Mesodermal cell (in vitro differentiated cells): Measurements from ENCODE around the gene SLC17A9.

Experiments used
- H3K27ac ChIP-seq: 2 replicates; pipeline ENCODE4 v1.7.0; 2013; ENCODE audit warnings: mild to moderate bottlenecking, low read depth, low read length, moderate library complexity; ENCODE audit not compliant: severe bottlenecking
- H3K36me3 ChIP-seq: 2 replicates; pipeline ENCODE4 v1.7.1; 2013; ENCODE audit warnings: mild to moderate bottlenecking, low read length, moderate library complexity; ENCODE audit not compliant: control insufficient read depth, insufficient read depth
- H3K4me1 ChIP-seq: one replicate; pipeline ENCODE4 v1.7.1; 2013; ENCODE audit warnings: mild to moderate bottlenecking, low read length; ENCODE audit not compliant: insufficient read depth, control insufficient read depth, poor library complexity, severe bottlenecking
- H3K4me3 ChIP-seq: 2 replicates; pipeline ENCODE4 v1.7.0; 2013; ENCODE audit warnings: low read length, control low read depth, mild to moderate bottlenecking; ENCODE audit not compliant: insufficient read depth, poor library complexity, severe bottlenecking; ENCODE audit errors: extremely low read depth
- H3K9me3 ChIP-seq: 2 replicates; pipeline ENCODE4 v1.7.1; 2013; ENCODE audit warnings: mild to moderate bottlenecking, low read length, moderate library complexity; ENCODE audit not compliant: control insufficient read depth
- WGBS, 2 experiments: methylation state at CpG; one replicate each; pipeline ENCODE4 v1.1.5; 2013; ENCODE audit warnings: missing lambda C conversion rate in 2 of 2; ENCODE audit not compliant: insufficient coverage in 2 of 2; 5-methylcytosine and 5-hydroxymethylcytosine counted together

Gene SLC17A9

DNA sequence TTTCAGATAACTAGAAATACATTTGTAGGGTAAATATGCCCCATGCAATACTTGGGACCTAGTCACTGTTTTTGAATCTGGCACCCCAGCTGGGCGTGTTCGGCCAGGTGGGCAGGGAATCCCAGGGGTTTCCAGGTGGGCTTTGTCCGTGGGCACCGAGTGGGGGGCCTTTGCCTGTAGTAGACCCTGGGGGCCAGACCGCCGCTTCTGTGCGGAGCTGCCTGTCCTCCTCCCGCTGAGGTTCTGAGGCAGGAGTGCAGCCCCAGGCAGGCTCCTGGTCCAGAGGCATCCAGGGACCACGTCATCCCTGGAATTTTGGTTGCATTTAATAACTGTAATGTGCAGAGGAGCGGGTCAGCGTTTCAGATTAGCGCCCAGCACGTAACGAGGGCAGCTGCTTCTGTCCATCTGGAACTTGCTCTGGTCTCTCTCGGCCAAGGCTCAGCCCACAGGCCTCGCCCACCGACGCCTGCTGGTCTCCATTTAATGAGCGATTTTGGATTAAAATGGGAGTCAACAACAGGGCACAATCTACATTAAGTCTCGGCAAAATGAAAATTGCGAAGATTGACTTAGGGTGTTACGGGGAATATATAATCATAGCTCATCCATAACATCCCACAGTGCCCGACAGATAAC lies 41.5 kb downstream of the SLC17A9 start:
- Histone ChIP-seq H3K9me3 (no peaks in the 10 kb centered on the region), H3K36me3 (no peaks in the 10 kb centered on the region)
- WGBS, 2 experiments, result 93 to 96% methylated on average over 17 to 19 of the region's 23 CpGs

DNA sequence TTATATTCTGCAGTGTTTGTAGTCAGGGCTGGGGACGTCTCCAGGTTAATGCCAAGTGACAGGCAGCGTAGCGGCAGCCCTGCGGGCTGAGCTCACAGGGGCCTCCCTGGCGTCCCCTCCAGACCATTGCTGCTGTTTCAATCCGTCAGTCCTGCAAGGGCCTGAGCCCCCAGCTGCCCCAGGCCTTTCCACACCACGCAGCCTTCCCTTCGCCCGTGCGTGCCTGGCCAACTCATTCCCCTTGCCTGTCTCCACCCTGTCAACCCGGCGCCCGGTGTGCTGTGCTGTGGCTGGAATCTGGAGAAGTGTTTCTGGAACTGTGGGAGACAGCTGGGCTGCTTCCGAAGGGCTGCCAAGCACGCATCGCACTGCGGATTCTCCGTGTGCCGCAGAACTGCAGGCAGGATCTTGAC lies 42.4 kb downstream of the SLC17A9 start:
- H3K4me3 ChIP-seq, result no peak overlapping the region
- no peak overlapping the region for H3K27ac ChIP-seq
- no peaks in the 10 kb centered on the region for H3K36me3 ChIP-seq
- H3K4me1 ChIP-seq, result no peaks in the 10 kb centered on the region
- WGBS, 2 experiments, result 79 to 85% methylated on average over 19 of the region's 19 CpGs
- H3K9me3 ChIP-seq, result no peaks in the 10 kb centered on the region

More for the DNA sequence above, 41.5 kb downstream of the SLC17A9 start:
- Histone ChIP-seq H3K4me1 (no peaks in the 10 kb centered on the region), H3K4me3 (no peak overlapping the region), H3K27ac (no peak overlapping the region)

DNA sequence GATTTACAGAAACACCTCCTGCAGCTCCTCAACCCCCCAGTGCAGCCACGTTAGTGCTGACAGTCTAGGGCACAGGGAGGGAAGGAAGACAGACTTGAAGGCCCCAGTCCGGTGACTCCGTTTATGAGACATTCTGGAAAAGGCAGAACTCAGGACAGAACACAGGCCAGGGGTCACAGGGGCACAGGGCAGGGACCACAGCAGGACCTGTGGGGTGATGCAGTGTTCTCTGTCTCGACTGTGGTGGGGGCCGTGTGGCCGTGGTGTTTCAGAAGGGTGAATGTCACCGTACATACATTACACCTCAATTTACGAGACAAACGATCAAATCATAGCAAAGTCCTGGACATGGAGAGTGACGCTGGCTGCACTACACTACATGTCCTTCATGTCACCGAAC lies 43.0 kb downstream of the SLC17A9 start:
- 79 to 84% methylated on average over 11 of the region's 11 CpGs for WGBS, 2 experiments
- no peak overlapping the region for H3K4me3 ChIP-seq
- no peak overlapping the region for H3K27ac ChIP-seq
- no peaks in the 10 kb centered on the region for H3K9me3 ChIP-seq
- no peaks in the 10 kb centered on the region for H3K4me1 ChIP-seq
- no peaks in the 10 kb centered on the region for H3K36me3 ChIP-seq

DNA sequence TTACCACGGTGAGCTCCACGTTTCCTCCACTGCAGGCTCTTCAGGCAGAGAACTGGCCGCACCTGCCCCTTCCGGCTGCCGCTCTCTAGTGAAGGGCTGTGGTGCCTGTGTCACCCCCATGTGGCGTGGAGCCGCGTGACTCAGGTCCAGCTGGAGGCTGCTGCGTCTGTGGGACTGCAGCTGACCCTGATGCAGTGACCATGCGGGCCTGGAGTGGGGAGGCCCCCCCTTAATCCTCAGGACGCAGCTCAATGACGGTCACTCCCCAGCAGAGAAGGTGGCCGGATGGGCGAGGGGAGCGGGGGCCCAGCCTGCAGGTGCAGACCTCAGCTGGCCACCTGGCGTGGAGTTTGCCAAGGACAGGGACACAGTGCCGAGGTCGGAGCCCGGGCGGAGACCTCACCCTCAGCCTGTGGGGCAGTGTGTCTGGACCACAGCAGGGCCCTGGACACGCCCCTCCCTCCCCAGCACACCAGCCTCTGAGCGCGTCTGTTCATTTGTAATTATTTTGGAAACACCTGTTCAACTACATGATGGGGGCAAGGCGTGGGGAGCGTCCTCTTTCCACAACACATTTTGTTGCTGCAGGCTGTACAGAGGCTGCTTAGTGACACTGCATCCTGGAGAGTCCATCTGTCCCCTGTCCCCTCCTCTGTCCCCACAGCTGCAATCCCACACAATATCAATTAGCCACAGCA lies 43.5 kb downstream of the SLC17A9 start:
- Histone ChIP-seq H3K36me3 (no peaks in the 10 kb centered on the region), H3K4me3 (no peak overlapping the region), H3K9me3 (no peaks in the 10 kb centered on the region), H3K27ac (no peak overlapping the region), H3K4me1 (no peaks in the 10 kb centered on the region)
- WGBS, 2 experiments, result 89 to 91% methylated on average over 16 to 22 of the region's 25 CpGs

DNA sequence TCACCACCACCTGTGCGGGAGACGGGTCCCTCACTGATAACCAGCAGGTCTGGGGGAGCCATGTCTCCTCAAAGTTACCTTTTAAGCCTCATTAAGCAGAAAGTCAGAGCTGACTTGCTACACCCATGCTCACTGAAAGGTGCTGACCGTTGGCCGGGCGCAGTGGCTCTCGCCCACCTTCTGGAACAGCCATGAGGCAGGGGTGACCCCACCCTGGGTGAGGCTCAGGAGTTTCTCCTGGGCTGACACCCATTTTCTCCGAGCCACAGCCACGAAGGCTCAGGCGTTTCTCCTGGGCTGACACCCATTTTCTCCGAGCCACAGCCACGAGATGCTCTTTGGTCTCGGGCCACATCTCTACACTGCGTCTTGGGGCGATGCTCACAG lies 44.1 kb downstream of the SLC17A9 start:
- H3K36me3 ChIP-seq, result no peaks in the 10 kb centered on the region
- H3K9me3 ChIP-seq, result no peaks in the 10 kb centered on the region
- H3K4me1 ChIP-seq, result no peaks in the 10 kb centered on the region
- no peak overlapping the region for H3K4me3 ChIP-seq
- no peak overlapping the region for H3K27ac ChIP-seq
- WGBS, 2 experiments, result 91 to 97% methylated on average over 10 to 11 of the region's 14 CpGs

DNA sequence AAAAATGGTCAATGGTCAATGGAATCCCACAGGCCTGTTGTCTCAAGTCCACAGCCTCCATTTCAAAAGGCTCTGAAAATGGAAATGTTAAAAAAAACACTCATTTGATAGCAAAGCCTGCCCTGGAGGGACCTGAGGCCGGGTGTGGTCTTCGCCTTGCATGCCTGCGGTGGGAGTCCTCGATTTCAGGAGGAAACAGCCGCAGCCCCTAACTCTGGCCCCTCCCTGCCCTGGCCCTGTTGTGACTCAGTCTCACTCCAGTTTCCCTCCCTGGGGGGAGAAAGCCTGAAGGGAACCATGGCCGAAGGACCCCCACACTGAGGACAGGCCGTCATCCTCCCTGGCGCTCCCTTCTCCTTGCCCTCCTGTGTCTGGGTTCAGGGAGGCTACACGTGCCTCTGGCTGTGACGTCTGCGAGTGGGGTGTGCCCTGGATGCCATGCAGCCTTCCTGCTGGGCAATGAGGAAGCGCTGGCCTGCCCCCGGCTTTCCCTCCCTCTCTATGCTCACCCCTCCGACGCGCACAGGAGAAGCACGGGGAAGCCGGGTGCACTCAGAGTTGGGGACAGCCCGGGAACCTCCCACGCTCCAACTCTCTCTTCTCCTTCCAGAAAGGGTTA lies 45.0 kb downstream of the SLC17A9 start:
- H3K9me3 ChIP-seq, result no peaks in the 10 kb centered on the region
- no peak overlapping the region for H3K27ac ChIP-seq
- H3K36me3 ChIP-seq, result no peaks in the 10 kb centered on the region
- WGBS, 2 experiments, result 44 to 58% methylated on average over 19 to 20 of the region's 20 CpGs
- no peak overlapping the region for H3K4me3 ChIP-seq
- no peaks in the 10 kb centered on the region for H3K4me1 ChIP-seq

DNA sequence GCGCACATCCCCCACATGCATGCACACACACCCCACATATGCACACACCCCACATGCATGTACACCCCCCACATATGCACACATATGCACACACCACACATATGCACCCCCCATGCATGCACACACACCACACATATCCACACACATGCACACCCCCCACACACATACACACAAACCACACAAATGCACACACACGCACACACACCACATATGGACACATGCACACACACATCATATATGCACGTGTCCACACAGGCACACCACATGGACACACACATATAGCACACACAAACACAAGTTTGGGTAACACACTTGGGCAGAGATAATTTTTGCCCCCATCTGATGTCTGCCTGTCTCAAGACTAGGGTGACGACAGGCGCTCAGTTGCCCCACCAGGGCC lies 45.9 kb downstream of the SLC17A9 start:
- H3K4me1 ChIP-seq, result no peaks in the 10 kb centered on the region
- no peak overlapping the region for H3K27ac ChIP-seq
- H3K9me3 ChIP-seq, result no peaks in the 10 kb centered on the region
- no peaks in the 10 kb centered on the region for H3K36me3 ChIP-seq
- WGBS, 2 experiments, result 76 to 79% methylated on average over 4 to 5 of the region's 5 CpGs
- H3K4me3 ChIP-seq, result no peak overlapping the region

DNA sequence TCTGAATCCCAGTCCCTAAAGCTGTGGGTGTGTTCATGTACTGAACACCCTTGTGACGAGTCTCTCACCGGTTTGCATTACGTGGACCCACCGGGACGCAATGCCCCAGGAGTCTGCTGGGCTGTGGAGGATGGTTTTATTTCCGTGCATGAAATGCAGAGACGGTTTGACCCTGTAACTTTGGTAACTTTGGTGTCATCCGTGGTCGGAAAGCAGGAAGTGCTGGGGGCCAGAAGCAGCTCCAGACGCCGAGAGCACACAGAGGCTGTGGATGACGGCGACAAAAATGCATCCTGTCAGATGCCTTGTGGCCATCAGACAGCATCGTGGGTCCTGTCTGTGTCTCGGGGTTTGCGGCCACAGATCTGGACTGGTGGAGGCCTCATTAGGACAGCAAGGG lies 47.1 kb downstream of the SLC17A9 start:
- Histone ChIP-seq H3K9me3 (no peaks in the 10 kb centered on the region), H3K4me3 (no peak overlapping the region), H3K36me3 (no peaks in the 10 kb centered on the region), H3K27ac (no peak overlapping the region), H3K4me1 (no peaks in the 10 kb centered on the region)
- 86 to 92% methylated on average over 16 of the region's 16 CpGs for WGBS, 2 experiments

DNA sequence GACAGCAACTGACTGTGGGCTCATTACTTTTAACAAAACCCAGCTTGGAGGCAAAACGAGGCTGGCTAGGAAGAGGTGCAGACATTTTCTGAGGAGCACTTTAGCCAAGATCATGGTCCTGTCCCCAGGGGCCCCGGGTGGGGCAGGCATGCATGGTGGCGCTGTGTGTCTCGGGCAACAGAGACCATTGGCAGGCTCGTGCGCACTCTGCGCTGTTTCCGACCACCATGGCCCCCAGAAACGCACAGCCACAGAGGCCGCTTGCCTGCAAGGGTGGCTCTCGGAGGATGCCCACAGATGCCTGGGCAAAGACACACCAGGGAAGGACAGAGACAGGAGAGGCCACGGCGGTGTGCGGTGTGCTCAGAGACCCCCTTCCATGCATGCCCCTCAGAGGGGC lies 47.5 kb downstream of the SLC17A9 start:
- WGBS, 2 experiments, result 87 to 88% methylated on average over 13 to 14 of the region's 14 CpGs
- no peaks in the 10 kb centered on the region for H3K36me3 ChIP-seq
- H3K4me1 ChIP-seq, result no peaks in the 10 kb centered on the region
- H3K27ac ChIP-seq, result no peak overlapping the region
- no peak overlapping the region for H3K4me3 ChIP-seq
- no peaks in the 10 kb centered on the region for H3K9me3 ChIP-seq

DNA sequence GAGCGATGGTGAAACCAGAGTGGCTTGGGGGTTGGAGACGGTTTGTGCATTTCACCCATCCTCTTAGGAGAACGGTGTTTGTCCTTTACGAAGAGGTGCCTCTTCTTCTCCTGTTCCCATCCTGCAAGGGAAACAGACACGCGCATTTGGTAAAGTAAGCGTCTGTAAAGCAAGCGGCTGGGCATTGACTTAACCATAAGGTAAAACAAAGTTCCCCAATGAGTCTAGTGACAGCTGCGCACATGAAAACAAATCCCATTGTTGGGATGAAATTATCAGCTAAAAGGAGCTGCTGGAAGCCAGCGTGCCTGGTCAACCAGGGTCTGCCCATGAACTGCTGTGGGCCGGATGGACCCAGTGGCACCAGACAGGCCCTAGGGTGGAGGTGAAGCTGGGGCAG lies 48.4 kb downstream of the SLC17A9 start:
- 55 to 75% methylated on average over 6 to 7 of the region's 11 CpGs for WGBS, 2 experiments
- Histone ChIP-seq H3K4me1 (no peaks in the 10 kb centered on the region), H3K4me3 (no peak overlapping the region), H3K9me3 (no peaks in the 10 kb centered on the region), H3K36me3 (no peaks in the 10 kb centered on the region), H3K27ac (no peak overlapping the region)

DNA sequence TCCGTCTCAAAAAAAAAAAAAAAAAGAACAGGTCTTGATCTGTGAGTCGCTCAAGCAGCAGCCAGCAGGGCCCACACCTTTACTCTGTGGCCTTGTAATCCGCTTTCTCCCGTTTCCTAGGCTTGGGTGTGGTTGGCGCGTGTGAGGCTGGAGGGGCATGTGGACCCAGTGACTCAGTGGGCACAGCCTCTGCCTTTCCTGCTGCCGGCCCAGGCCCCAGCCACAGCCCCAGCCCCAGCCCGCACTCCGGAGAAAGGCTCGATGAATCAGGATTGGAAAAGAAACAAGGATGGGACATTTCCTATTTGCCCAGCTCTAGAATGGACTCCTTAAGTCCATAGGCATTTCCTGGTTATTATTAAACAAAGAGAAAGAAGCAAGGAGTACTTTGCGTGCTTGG lies 50.0 kb downstream of the SLC17A9 start:
- H3K27ac ChIP-seq, result no peak overlapping the region
- no peak overlapping the region for H3K4me3 ChIP-seq
- no peaks in the 10 kb centered on the region for H3K9me3 ChIP-seq
- WGBS, 2 experiments, result 86 to 87% methylated on average over 5 to 6 of the region's 11 CpGs
- no peaks in the 10 kb centered on the region for H3K4me1 ChIP-seq
- no peaks in the 10 kb centered on the region for H3K36me3 ChIP-seq
